Keratinocyte (primary cell): Measurements from ENCODE around the gene MEIS2. TPM values are rescaled to one million over a fixed set of nuclear protein-coding genes. Genes with fewer than 3 reads are reported as not detected.

Experiments
- DNase-seq: peaks from one replicate; pipeline ENCODE4 v3.0.0-alpha.2; 2011; ENCODE audit warnings: low read depth, missing footprints, low spot score
- FAIRE-seq: peaks from 2 replicates; lab custom pipeline; 2011; peaks lifted over from hg19 to GRCh38; lab: Jason Lieb, UNC
- H2AFZ ChIP-seq: 2 replicates; pipeline ENCODE4 v1.6.0; 2012; ENCODE audit warnings: low read length, control low read depth, inconsistent platforms; ENCODE audit not compliant: control insufficient read depth
- H3K27ac ChIP-seq: 2 replicates; pipeline ENCODE4 v1.5.1; 2011; ENCODE audit warnings: low read length; ENCODE audit not compliant: control insufficient read depth, insufficient read depth
- H3K27me3 ChIP-seq: 3 replicates; pipeline ENCODE4 v1.6.0; 2011; ENCODE audit warnings: low read length; ENCODE audit not compliant: control insufficient read depth, insufficient read depth; ENCODE audit errors: extremely low read depth
- H3K36me3 ChIP-seq, 2 experiments: 2 replicates in 1 of 2; 3 replicates in 1 of 2; pipeline ENCODE4 v1.5.1; 2011; ENCODE audit warnings: low read length in 2 of 2, mild to moderate bottlenecking in 1 of 2; ENCODE audit not compliant: control insufficient read depth in 2 of 2, insufficient read depth in 2 of 2; ENCODE audit errors: extremely low read depth in 1 of 2
- H3K4me1 ChIP-seq: 3 replicates; pipeline ENCODE4 v1.5.1; 2011; ENCODE audit warnings: low read length; ENCODE audit not compliant: control insufficient read depth, insufficient read depth; ENCODE audit errors: extremely low read depth
- H3K4me2 ChIP-seq: 3 replicates; pipeline ENCODE4 v1.6.0; 2011; ENCODE audit warnings: low read depth, low read length; ENCODE audit not compliant: control insufficient read depth, insufficient read depth; ENCODE audit errors: extremely low read depth
- H3K4me3 ChIP-seq, 3 experiments: fragments of 200-600 bp in 1 of 3; sonication (generic) in 1 of 3; 2 replicates in 2 of 3; 3 replicates in 1 of 3; pipeline ENCODE4 v1.5.1; 2011 to 2016; ENCODE audit warnings: low read length in 3 of 3, mild to moderate bottlenecking in 3 of 3, control low read depth in 2 of 3, inconsistent platforms in 1 of 3, low read depth in 1 of 3, mixed read lengths in 1 of 3, mixed run types in 1 of 3, moderate library complexity in 1 of 3; ENCODE audit not compliant: control insufficient read depth in 2 of 3, insufficient read depth in 2 of 3; ENCODE audit errors: extremely low read depth in 1 of 3
- H3K79me2 ChIP-seq: 2 replicates; pipeline ENCODE4 v1.6.0; 2012; ENCODE audit warnings: low read length; ENCODE audit not compliant: control insufficient read depth, insufficient read depth
- H3K9ac ChIP-seq: 3 replicates; pipeline ENCODE4 v1.6.0; 2011; ENCODE audit warnings: low read length; ENCODE audit not compliant: control insufficient read depth, insufficient read depth; ENCODE audit errors: extremely low read depth
- H3K9me1 ChIP-seq: 3 replicates; pipeline ENCODE4 v1.6.0; 2011; ENCODE audit warnings: low read length; ENCODE audit not compliant: control insufficient read depth, insufficient read depth; ENCODE audit errors: extremely low read depth
- H3K9me3 ChIP-seq: 2 replicates; pipeline ENCODE4 v1.5.1; 2012; ENCODE audit warnings: low read depth, low read length; ENCODE audit not compliant: control insufficient read depth
- H4K20me1 ChIP-seq: 3 replicates; pipeline ENCODE4 v1.6.0; 2011; ENCODE audit warnings: low read length; ENCODE audit not compliant: control insufficient read depth, insufficient read depth; ENCODE audit errors: extremely low read depth
- CTCF ChIP-seq, 3 experiments: IDR thresholded peaks in 1 of 3; conservative IDR thresholded peaks in 1 of 3; optimal IDR thresholded peaks in 1 of 3; 2 replicates in 2 of 3; 3 replicates in 1 of 3; pipeline versions ENCODE3 to v1.5.1; 2011; ENCODE audit warnings: low read length in 3 of 3, mild to moderate bottlenecking in 3 of 3, moderate library complexity in 2 of 3, control low read depth in 1 of 3, inconsistent platforms in 1 of 3; ENCODE audit not compliant: insufficient read depth in 2 of 3; ENCODE audit errors: extremely low read depth in 1 of 3
- EZH2 ChIP-seq: IDR thresholded peaks from one replicate; pipeline ENCODE4 v1.6.1; 2012; ENCODE audit warnings: inconsistent platforms, mild to moderate bottlenecking, low read length, moderate library complexity
- dilution Hi-C: fragments of 300-500 bp; cut with MboI; formaldehyde crosslinking; loops from one replicate; pipeline ENCODE4 v1.7.0; 2020; ENCODE audit warnings: low sequenced_read_pairs; ENCODE audit not compliant: extremely low pct_ligation_motif_present
- polyA plus RNA-seq, 5 experiments: library from polyadenylated mRNA; depleted of rRNA in 3 of 5; stranded (reverse) in 3 of 5; stranded (forward) in 1 of 5; unstranded in 1 of 5; fragments of >200 nt; gene quantifications; 1 replicate in 1 of 5; 2 replicates in 3 of 5; 3 replicates in 1 of 5; pipeline versions ENCODE4 v1.2.1 to v1.2.3, GENCODE V29; 2011 to 2012; ENCODE audit warnings: missing spikeins in 2 of 5, low read depth in 1 of 5, low replicate concordance in 1 of 5

Gene MEIS2
- polyA plus RNA-seq, 1 donor (not counting 4 experiments of a cell fraction or from before 2014, with no cell fraction given), result 11.4 TPM

- no peaks in the 10 kb centered on the region for H3K9me3 ChIP-seq
- H3K36me3 ChIP-seq, result no peaks in the 10 kb centered on the region
- DNase-seq, result no peak
- dilution Hi-C loops, result loop anchor here (5.0 kb wide), 1 partner anchor 40 kb away; no protein-coding TSS in a partner anchor
- H3K4me1 ChIP-seq, result no peaks in the 10 kb centered on the region
- no peak overlapping the region for H2AFZ ChIP-seq
- no peaks in the 10 kb centered on the region for H3K79me2 ChIP-seq
- H4K20me1 ChIP-seq, result no peaks in the 10 kb centered on the region
- H3K9me1 ChIP-seq, result no peaks in the 10 kb centered on the region
- H3K27me3 ChIP-seq, result no peaks in the 10 kb centered on the region
- no peak overlapping the region for H3K4me2 ChIP-seq
- TF ChIP-seq CTCF (optimal IDR thresholded peaks at IDR 0.05 in 1 of 3, IDR thresholded peaks at IDR 0.05 in 1 of 3, conservative IDR thresholded peaks at IDR 0.05 in 1 of 3; ENCODE audit: extremely low read depth in 1 of 3, insufficient read depth in 2 of 3, low read length in 3 of 3) (no peak), EZH2 (no peak)
- no peak overlapping the region for H3K9ac ChIP-seq
- H3K4me3 ChIP-seq, result no peak overlapping the region
- H3K27ac ChIP-seq, result no peak overlapping the region
- no peak for FAIRE-seq
These were observed 127.6 kb downstream of the MEIS2 start for GRCh38 chr15:36972704-36973103.

GRCh38 chr15:36970522-36970921 lies 129.8 kb downstream of the MEIS2 start:
- Histone ChIP-seq H3K36me3 (no peaks in the 10 kb centered on the region), H3K9me1 (no peaks in the 10 kb centered on the region), H3K79me2 (no peaks in the 10 kb centered on the region), H4K20me1 (no peaks in the 10 kb centered on the region), H3K27me3 (no peaks in the 10 kb centered on the region), H3K9me3 (no peaks in the 10 kb centered on the region), H3K4me1 (no peaks in the 10 kb centered on the region), H3K4me3 (no peak overlapping the region), H3K9ac (no peak overlapping the region), H2AFZ (no peak overlapping the region), H3K27ac (no peak overlapping the region), H3K4me2 (no peak overlapping the region)
- no peak for DNase-seq
- TF ChIP-seq EZH2 (no peak), CTCF (optimal IDR thresholded peaks at IDR 0.05 in 1 of 3, IDR thresholded peaks at IDR 0.05 in 1 of 3, conservative IDR thresholded peaks at IDR 0.05 in 1 of 3; ENCODE audit: extremely low read depth in 1 of 3, insufficient read depth in 2 of 3, low read length in 3 of 3) (no peak)
- no peak for FAIRE-seq
- dilution Hi-C loops, result loop anchor here (5.0 kb wide), 1 partner anchor 38 kb away; no protein-coding TSS in a partner anchor
